Kidney capillary endothelial cell (primary cell): ENCODE data around the gene SH3D19.
"Not testable (repeated sequence)": the region's sequence is repeated elsewhere in the genome, so short reads cannot be mapped to it uniquely, and the experiment has no call there.

Source experiments
- DNase-seq: peaks from one replicate; pipeline ENCODE4 v3.0.0-alpha.2; 2018; ENCODE audit warnings: low spot score

Gene SH3D19

GRCh38 chr4:151150821-151151580 is 174.4 kb downstream of the SH3D19 start:
- no peak for DNase-seq

GRCh38 chr4:151148261-151148660 is 177.1 kb downstream of the SH3D19 start:
- DNase-seq, result no peak

GRCh38 chr4:151147000-151147399 is 178.4 kb downstream of the SH3D19 start:
- no peak for DNase-seq

GRCh38 chr4:151144329-151145072 is 180.9 kb downstream of the SH3D19 start:
- no peak for DNase-seq

- DNase-seq, result no peak
Observed at GRCh38 chr4:151143811-151144210, 181.6 kb downstream of the SH3D19 start.

- no peak for DNase-seq
Observed at GRCh38 chr4:151143162-151143561, 182.2 kb downstream of the SH3D19 start.

- no peak for DNase-seq
Observed at GRCh38 chr4:151142758-151143157, 182.6 kb downstream of the SH3D19 start.

- no peak for DNase-seq
Observed at GRCh38 chr4:151139814-151140213, 185.6 kb downstream of the SH3D19 start.

GRCh38 chr4:151136048-151136447 is 189.4 kb downstream of the SH3D19 start:
- DNase-seq, result not testable (repeated sequence)

- DNase-seq, result no peak
Observed at GRCh38 chr4:151133311-151133710, 192.1 kb downstream of the SH3D19 start.

- DNase-seq, result peak; percentile 86
Observed at GRCh38 chr4:151129796-151130195, 195.6 kb downstream of the SH3D19 start.

GRCh38 chr4:151117371-151117962 is 207.9 kb downstream of the SH3D19 start:
- peak; percentile 67 for DNase-seq

GRCh38 chr4:151114986-151115385 is 210.4 kb downstream of the SH3D19 start:
- no peak for DNase-seq

- no peak for DNase-seq
Observed at GRCh38 chr4:151114338-151114737, 211.1 kb downstream of the SH3D19 start.

- DNase-seq, result no peak
Observed at GRCh38 chr4:151110236-151110635, 215.2 kb downstream of the SH3D19 start.

- no peak for DNase-seq
Observed at GRCh38 chr4:151107063-151107462, 218.3 kb downstream of the SH3D19 start.

GRCh38 chr4:151105454-151106032 is 219.9 kb downstream of the SH3D19 start:
- DNase-seq, result no peak

- no peak for DNase-seq
Observed at GRCh38 chr4:151104621-151105020, 220.8 kb downstream of the SH3D19 start.

- no peak for DNase-seq
Observed at GRCh38 chr4:151103758-151104157, 221.6 kb downstream of the SH3D19 start.

GRCh38 chr4:151100531-151100930 is 224.9 kb downstream of the SH3D19 start:
- no peak for DNase-seq

- DNase-seq, result no peak
Observed at GRCh38 chr4:151099976-151100417, 225.4 kb downstream of the SH3D19 start.

- peak; percentile 90 for DNase-seq
Observed at GRCh38 chr4:151099229-151099975, 226.0 kb downstream of the SH3D19 start, which contains the start of gene RPS3A. RPS3A (plus strand) TSS chr4:151099628; CDS start chr4:151099653, 25 bp downstream.
